K562 (cell line): ENCODE measurements around the gene PVALEF. TPM values are rescaled to one million over a fixed set of nuclear protein-coding genes. Genes with fewer than 3 reads are reported as not detected.

ENCODE experiments used
- ATAC-seq: fragments of 200-7000 bp; cut with Tn5 transposase; 3 replicates; pipeline ENCODE4 v1.9.1; 2020; ENCODE audit warnings: moderate library complexity
- BruUV-seq: library from RNA; stranded (reverse); fragments of 400-500 nt; replicated peaks from 2 replicates; lab custom pipeline; 2021; lab: Mats Ljungman, UMichigan
- CTCF ChIA-PET: fragments of 300-600 bp; formaldehyde crosslinking; extraction: SDS; loops from one replicate; lab custom pipeline; 2021; ENCODE audit warnings: low intra/inter-chr PET ratio; lab: Yijun Ruan, JAX
- POLR2A ChIA-PET: fragments of 300-600, 350-650 bp; sonication (Branson Sonifier 250); formaldehyde crosslinking; extraction: SDS; loops from one replicate; lab custom pipeline; 2021; ENCODE audit warnings: antibody characterized with exemption, inconsistent platforms; lab: Yijun Ruan, JAX
- DNase-seq, 4 experiments: peaks; one replicate each; pipeline versions ENCODE4 v3.0.0 to v3.0.0-alpha.2; 2011 to 2018; ENCODE audit warnings: low spot score in 3 of 4, mixed read lengths in 3 of 4; ENCODE audit errors: extremely low read depth in 1 of 4
- FAIRE-seq: peaks from 2 replicates; lab custom pipeline; 2011; peaks lifted over from hg19 to GRCh38; lab: Jason Lieb, UNC
- H2AFZ ChIP-seq: 2 replicates; pipeline ENCODE4 v1.6.0; 2011; ENCODE audit warnings: low read depth, low read length, control low read depth, inconsistent platforms
- H3K27ac ChIP-seq: fragments of 200-600 bp; 3 replicates; pipeline ENCODE4 v1.8.0; 2011; ENCODE audit warnings: low read depth, mild to moderate bottlenecking, control low read depth, inconsistent platforms, low read length, moderate library complexity, mixed read lengths; ENCODE audit errors: extremely low read depth
- H3K27me3 ChIP-seq, 2 experiments: fragments of 300-600 bp in 1 of 2; 2 replicates in 1 of 2; 3 replicates in 1 of 2; pipeline versions ENCODE4 v1.6.0 to v1.8.0; 2011; ENCODE audit warnings: inconsistent platforms in 2 of 2, low read length in 2 of 2, mild to moderate bottlenecking in 1 of 2, mixed read lengths in 1 of 2, moderate library complexity in 1 of 2; ENCODE audit not compliant: control insufficient read depth in 2 of 2, insufficient read depth in 2 of 2
- H3K36me3 ChIP-seq: fragments of 300-600 bp; 3 replicates; pipeline ENCODE4 v1.8.0; 2011; ENCODE audit warnings: mild to moderate bottlenecking, low read length, inconsistent platforms; ENCODE audit not compliant: control insufficient read depth, insufficient read depth
- H3K4me1 ChIP-seq, 2 experiments: fragments of 200-600 bp in 1 of 2; replicated peaks in 1 of 2; 2 replicates in 1 of 2; 3 replicates in 1 of 2; pipeline versions ENCODE4 v1.5.1 to v1.8.0; 2011; ENCODE audit warnings: inconsistent platforms in 2 of 2, low read length in 2 of 2, mild to moderate bottlenecking in 1 of 2, mixed read lengths in 1 of 2, moderate library complexity in 1 of 2; ENCODE audit not compliant: control insufficient read depth in 2 of 2, insufficient read depth in 2 of 2
- H3K4me2 ChIP-seq: 2 replicates; pipeline ENCODE4 v1.6.1; 2011; ENCODE audit warnings: low read length, control low read depth, inconsistent platforms, mixed read lengths; ENCODE audit not compliant: insufficient read depth
- H3K4me3 ChIP-seq: fragments of 200-600 bp; sonication (generic), shearing (Covaris generic); 2 replicates; pipeline ENCODE4 v1.5.1; 2016; ENCODE audit warnings: control low read depth, inconsistent platforms
- H3K79me2 ChIP-seq: fragments of 200-600 bp; 3 replicates; pipeline ENCODE4 v1.8.0; 2011; ENCODE audit warnings: low read length, inconsistent platforms; ENCODE audit not compliant: control insufficient read depth, insufficient read depth
- H3K9ac ChIP-seq, 2 experiments: 2 replicates each; pipeline versions ENCODE4 v1.6.0 to v1.6.1; 2011; ENCODE audit warnings: low read depth in 2 of 2, low read length in 2 of 2, control low read depth in 1 of 2, inconsistent platforms in 1 of 2, mild to moderate bottlenecking in 1 of 2, mixed read lengths in 1 of 2; ENCODE audit not compliant: insufficient read depth in 1 of 2
- H3K9me1 ChIP-seq: one replicate; pipeline ENCODE4 v1.6.0; 2011; ENCODE audit warnings: inconsistent platforms, mild to moderate bottlenecking, low read length, moderate library complexity; ENCODE audit not compliant: control insufficient read depth, insufficient read depth
- H3K9me3 ChIP-seq: replicated peaks from 2 replicates; pipeline ENCODE4 v1.5.1; 2011; ENCODE audit warnings: low read depth, low read length, inconsistent platforms; ENCODE audit not compliant: control insufficient read depth, insufficient read depth
- H4K20me1 ChIP-seq: replicated peaks from 2 replicates; pipeline ENCODE4 v1.6.1; 2011; ENCODE audit warnings: low read length, inconsistent platforms, mixed read lengths; ENCODE audit not compliant: control insufficient read depth, insufficient read depth
- FOXM1 ChIP-seq, 2 experiments: fragments of 450-650 bp in 1 of 2; sonication (generic) in 1 of 2; formaldehyde crosslinking in 1 of 2; IDR thresholded peaks; 2 replicates each; pipeline versions ENCODE4 v1.6.1 to v1.9.0; 2017 to 2022; ENCODE audit warnings: low read depth in 2 of 2, mild to moderate bottlenecking in 2 of 2, missing genetic modification reagents in 1 of 2, moderate library complexity in 1 of 2
- MGA ChIP-seq: fragments of 450-650 bp; IDR thresholded peaks from 2 replicates; pipeline ENCODE4 v1.6.1; 2016; ENCODE audit warnings: mild to moderate bottlenecking, moderate library complexity
- MNT ChIP-seq, 2 experiments: fragments of 450-650 bp; conservative IDR thresholded peaks; 2 replicates each; pipeline ENCODE4 v1.6.1; 2017; ENCODE audit warnings: mild to moderate bottlenecking in 2 of 2, moderate library complexity in 2 of 2
- PHB2 ChIP-seq: fragments of 450-650 bp; IDR thresholded peaks from 2 replicates; pipeline ENCODE4 v1.6.1; 2017; ENCODE audit warnings: low read depth
- RHOXF2B ChIP-seq: fragments of 250-450 bp; sonication (Bioruptor Pico); conservative IDR thresholded peaks from 2 replicates; pipeline ENCODE4 v1.5.1; 2021
- ZNF354B ChIP-seq: fragments of 250-450 bp; sonication (Bioruptor Pico); IDR thresholded peaks from 2 replicates; pipeline ENCODE4 v1.4.0; 2020
- ZNF445 ChIP-seq: fragments of 250-450 bp; sonication (Bioruptor Pico); IDR thresholded peaks from 2 replicates; pipeline ENCODE4 v1.4.0; 2020; ENCODE audit warnings: low read depth, mild to moderate bottlenecking, moderate library complexity
- WGBS: fragments of 100-300 bp; shearing (Covaris generic); methylation state at CpG from one replicate; pipeline ENCODE4 v1.1.6; 2016; ENCODE audit warnings: low coverage, mixed read lengths; ENCODE audit not compliant: insufficient coverage; ENCODE audit errors: missing lambda C conversion rate; 5-methylcytosine and 5-hydroxymethylcytosine counted together
- in situ Hi-C: fragments of 300-500 bp; cut with MboI; formaldehyde crosslinking; loops from 4 replicates; pipeline ENCODE4 v1.15.0; 2018; ENCODE audit warnings: inconsistent platforms, mixed read lengths
- intact Hi-C: fragments of 100-400 bp; cut with micrococcal nuclease; formaldehyde crosslinking; loops from 2 replicates; pipeline ENCODE4 v1.14.2; 2022
- polyA plus RNA-seq, 8 experiments: library from polyadenylated mRNA; depleted of rRNA in 4 of 8; stranded (reverse) in 5 of 8; unstranded in 3 of 8; fragments of >200 nt; fragmentation: Nextera tagmentation in 2 of 8; fragmentation: Illumina TruSeq in 1 of 8; extraction: Ambion mirVana in 2 of 8; extraction: Trizol in 1 of 8; gene quantifications; 2 replicates each; pipeline versions ENCODE4 v1.2.1 to v1.2.3, GENCODE V29; 2011 to 2014; ENCODE audit warnings: inconsistent platforms in 1 of 8, missing spikeins in 1 of 8
- total RNA-seq, 7 experiments: library from RNA; depleted of rRNA in 6 of 7; stranded (reverse); fragments of >200 nt in 6 of 7; fragmentation: Illumina TruSeq in 2 of 7; extraction: Trizol in 2 of 7; gene quantifications; 2 replicates each; pipeline versions ENCODE4 v1.2.1 to v1.2.3, GENCODE V29; 2011 to 2021; ENCODE audit warnings: low replicate concordance in 1 of 7

The PVALEF gene
- total and polyA plus RNA-seq, 9 of the 15 experiments (the other 6 are each of a cell fraction or from before 2014, with no cell fraction given): not detected

- no peaks in the 10 kb centered on the region for H3K27me3 ChIP-seq
- H3K9me3 ChIP-seq: no peaks in the 10 kb centered on the region
- H3K4me2 ChIP-seq: no peak overlapping the region
- ATAC-seq (no peak), FAIRE-seq (no peak), DNase-seq (no peak)
- H3K9ac ChIP-seq: peak overlapping the region in 1 of 2 experiments; percentile 45; a peak in 2 of 4 replicates
- TF ChIP-seq MNT (conservative IDR thresholded peaks at IDR 0.05) (no peak), ZNF354B (CRISPR knock-in tag) (no peak), FOXM1 (IDR thresholded peaks at IDR 0.05; ENCODE audit: low read depth) (no peak), FOXM1 (CRISPR knock-in tag; IDR thresholded peaks at IDR 0.05; ENCODE audit: low read depth) (no peak), PHB2 (no peak), MGA (no peak), ZNF445 (no peak), RHOXF2B (CRISPR knock-in tag) (no peak)
- H3K9me1 ChIP-seq: peaks cover 9% of the 10 kb centered on the region
- H3K36me3 ChIP-seq: peaks cover 29% of the 10 kb centered on the region; the same call in 2 of the 3 replicates
- 87% methylated on average over 23 of the region's 43 CpGs for WGBS
- ChIA-PET CTCF (no interaction called here), POLR2A (interaction anchor here (0.6 to 1.0 kb wide), 2 partner anchors 9 to 490 kb away, joined by 3 to 5 read pairs; no protein-coding TSS in a partner anchor)
- no peak overlapping the region for H2AFZ ChIP-seq
- BruUV-seq: no TSS peak
- in situ Hi-C loops: loop anchor here (25.0 kb wide), 1 partner anchor 95 kb away; no protein-coding TSS in a partner anchor
- H3K27ac ChIP-seq: no peak overlapping the region
- H3K4me3 ChIP-seq: no peak overlapping the region
- H4K20me1 ChIP-seq: peaks cover 32% of the 10 kb centered on the region
- H3K79me2 ChIP-seq: no peaks in the 10 kb centered on the region; the same call in 2 of the 3 replicates
- peaks cover 25 to 73% of the 10 kb centered on the region in 2 experiments for H3K4me1 ChIP-seq
- intact Hi-C loops: loop anchor here (10.0 kb wide), 1 partner anchor 217 kb away; no protein-coding TSS in a partner anchor
Measured at GRCh38 chr17:81231766-81232581, 66.7 kb downstream of the PVALEF start.
